GM13977 (cell line): ENCODE measurements around the gene TFB1M.

Experiments
- DNase-seq: peaks from one replicate; pipeline ENCODE4 v3.0.0; 2012; ENCODE audit warnings: low spot score
- in situ Hi-C: fragments of 300-500 bp; cut with MboI; formaldehyde crosslinking; loops from one replicate; pipeline ENCODE4 v1.12.0; 2022; ENCODE audit warnings: low sequenced_read_pairs, low pct_unique_long_range_greater_than_20kb, mixed read lengths, inconsistent platforms; ENCODE audit not compliant: unreplicated experiment
- TF ChIP-seq, protein P1 (sequence below): IDR thresholded peaks from 2 replicates; pipeline ENCODE4 v1.5.1; 2012; ENCODE audit warnings: mild to moderate bottlenecking, control low read depth; ENCODE audit not compliant: insufficient read depth; ENCODE audit errors: extremely low read depth, missing control alignments

The TFB1M gene

DNA sequence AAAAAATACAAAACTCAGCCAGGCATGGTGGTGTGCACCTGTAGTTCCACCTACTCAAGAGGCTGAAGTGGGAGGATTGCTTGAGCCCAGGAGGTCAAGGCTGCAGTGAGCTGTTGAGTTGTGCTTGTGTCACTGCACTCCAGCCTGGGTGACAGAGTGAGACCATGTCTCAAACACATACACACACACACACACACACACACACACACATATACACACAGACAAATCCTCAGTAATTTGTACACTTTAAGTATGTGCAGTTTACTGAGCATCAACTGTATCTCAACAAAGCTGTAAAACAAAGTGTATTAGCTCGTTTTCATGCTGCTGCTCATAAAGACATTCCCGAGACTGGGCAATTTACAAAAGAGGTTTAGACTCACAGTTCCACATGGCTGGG lies 7.3 kb downstream of the TFB1M start:
- DNase-seq, result no peak
- in situ Hi-C loops, result no loop called here
- TF ChIP-seq, protein P1, sequence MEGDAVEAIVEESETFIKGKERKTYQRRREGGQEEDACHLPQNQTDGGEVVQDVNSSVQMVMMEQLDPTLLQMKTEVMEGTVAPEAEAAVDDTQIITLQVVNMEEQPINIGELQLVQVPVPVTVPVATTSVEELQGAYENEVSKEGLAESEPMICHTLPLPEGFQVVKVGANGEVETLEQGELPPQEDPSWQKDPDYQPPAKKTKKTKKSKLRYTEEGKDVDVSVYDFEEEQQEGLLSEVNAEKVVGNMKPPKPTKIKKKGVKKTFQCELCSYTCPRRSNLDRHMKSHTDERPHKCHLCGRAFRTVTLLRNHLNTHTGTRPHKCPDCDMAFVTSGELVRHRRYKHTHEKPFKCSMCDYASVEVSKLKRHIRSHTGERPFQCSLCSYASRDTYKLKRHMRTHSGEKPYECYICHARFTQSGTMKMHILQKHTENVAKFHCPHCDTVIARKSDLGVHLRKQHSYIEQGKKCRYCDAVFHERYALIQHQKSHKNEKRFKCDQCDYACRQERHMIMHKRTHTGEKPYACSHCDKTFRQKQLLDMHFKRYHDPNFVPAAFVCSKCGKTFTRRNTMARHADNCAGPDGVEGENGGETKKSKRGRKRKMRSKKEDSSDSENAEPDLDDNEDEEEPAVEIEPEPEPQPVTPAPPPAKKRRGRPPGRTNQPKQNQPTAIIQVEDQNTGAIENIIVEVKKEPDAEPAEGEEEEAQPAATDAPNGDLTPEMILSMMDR, result no peak

DNA sequence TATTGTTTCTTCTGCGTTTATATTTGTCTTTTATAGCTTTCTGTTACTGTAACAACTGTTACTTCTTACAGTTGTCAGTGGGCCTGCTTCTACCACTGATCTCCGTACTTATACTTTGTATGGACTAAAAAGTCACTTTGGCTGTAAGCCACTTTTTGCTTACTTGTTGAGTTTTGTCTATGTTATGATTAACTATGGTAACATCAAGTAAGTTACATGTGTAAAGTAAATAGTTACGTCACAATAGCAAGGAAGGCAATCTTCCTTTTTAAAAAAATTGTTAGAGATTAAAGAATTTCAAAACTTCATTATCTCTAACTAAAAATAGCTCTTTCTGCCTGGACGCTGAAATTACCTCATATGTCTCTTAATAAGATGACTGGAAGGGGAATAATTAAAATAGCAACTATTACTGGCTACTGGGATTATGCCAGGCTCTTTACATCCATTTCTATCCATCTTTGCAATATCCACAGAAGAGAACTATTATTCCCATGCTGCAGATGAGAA lies 10.9 kb downstream of the TFB1M start:
- DNase-seq, result no peak
- TF ChIP-seq, protein P1, result no peak
- in situ Hi-C loops, result no loop called here

DNA sequence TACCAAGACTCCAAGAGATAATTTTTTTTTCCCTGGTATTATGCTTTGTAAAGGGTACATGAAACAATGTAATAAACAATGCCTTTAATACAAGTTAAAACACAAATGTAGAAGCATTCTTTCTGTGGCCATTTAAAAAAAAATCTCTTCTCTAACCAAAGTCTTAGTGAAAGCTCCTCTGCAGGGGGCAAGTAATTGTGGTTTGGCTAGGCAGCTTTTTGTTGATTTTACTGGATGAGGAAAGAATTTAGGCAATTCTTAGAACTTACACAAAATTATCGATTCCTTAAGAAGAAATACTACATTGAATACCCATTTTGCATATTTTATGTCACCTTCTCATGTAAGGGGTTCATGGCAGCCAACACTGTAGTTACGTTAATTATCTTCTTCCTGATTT lies 12.4 kb downstream of the TFB1M start:
- in situ Hi-C loops, result no loop called here

DNA sequence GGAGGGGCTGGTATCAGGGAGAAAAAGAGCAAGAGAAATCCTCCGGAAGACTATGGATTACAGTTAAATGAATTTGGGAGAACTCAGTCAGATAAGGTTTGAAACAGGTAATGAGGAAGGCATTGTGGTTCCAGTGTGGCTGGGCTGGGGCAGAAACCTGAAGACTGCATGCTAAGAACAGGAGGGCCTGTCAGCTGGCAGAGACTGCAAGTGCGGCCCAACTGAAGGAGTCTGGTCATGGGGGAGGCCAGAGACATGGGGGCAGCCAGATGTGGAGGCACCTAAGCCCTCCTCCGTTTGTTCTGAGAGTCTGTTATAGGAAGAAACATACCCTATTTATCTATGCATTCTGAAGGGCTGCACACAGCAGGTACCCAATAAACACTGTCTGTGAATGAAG lies 16.6 kb downstream of the TFB1M start:
- TF ChIP-seq, protein P1, result no peak
- no peak for DNase-seq
- in situ Hi-C loops, result no loop called here

More for the DNA sequence above, 12.4 kb downstream of the TFB1M start:
- no peak for DNase-seq
- TF ChIP-seq, protein P1, result no peak

DNA sequence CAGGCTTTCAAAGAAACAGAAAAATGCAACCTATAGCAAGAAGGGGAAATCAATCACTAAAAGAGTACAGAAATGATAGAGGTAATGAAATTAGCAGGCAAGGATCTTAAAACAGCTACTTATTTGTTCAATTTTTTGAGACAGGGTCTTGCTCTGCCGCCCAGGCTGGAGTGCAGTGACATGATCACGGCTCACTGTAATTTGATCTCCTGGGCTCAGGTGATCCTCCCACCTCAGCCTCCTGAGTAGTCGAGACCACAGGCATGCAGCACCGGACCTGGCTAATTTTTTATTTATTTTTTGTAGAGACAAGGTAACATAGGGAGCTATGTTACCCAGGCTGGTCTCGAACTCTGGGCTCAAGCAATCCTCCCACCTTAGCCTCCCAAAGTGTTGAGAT lies 21.6 kb downstream of the TFB1M start:
- no peak for DNase-seq
- in situ Hi-C loops, result no loop called here
- TF ChIP-seq, protein P1, result no peak

DNA sequence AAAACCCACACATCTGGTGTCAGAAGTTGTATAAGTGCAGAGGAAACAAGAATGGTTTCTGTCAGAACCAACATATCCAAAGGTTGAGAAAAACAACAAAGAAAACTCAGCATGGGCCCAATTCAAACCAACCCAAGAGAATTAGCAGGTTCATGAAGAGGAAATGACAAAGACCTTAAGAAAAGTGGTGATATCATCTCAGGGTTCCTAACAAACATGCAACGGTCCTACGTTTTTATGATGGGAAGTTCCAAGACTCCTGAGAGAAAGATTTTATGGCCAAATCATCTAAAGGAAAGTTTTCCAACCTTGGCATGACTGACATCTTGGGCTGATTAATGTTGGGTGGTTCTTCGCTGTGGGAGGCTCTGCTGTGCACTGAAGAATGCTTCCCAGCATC lies 23.0 kb downstream of the TFB1M start:
- TF ChIP-seq, protein P1, result no peak
- in situ Hi-C loops, result no loop called here

DNA sequence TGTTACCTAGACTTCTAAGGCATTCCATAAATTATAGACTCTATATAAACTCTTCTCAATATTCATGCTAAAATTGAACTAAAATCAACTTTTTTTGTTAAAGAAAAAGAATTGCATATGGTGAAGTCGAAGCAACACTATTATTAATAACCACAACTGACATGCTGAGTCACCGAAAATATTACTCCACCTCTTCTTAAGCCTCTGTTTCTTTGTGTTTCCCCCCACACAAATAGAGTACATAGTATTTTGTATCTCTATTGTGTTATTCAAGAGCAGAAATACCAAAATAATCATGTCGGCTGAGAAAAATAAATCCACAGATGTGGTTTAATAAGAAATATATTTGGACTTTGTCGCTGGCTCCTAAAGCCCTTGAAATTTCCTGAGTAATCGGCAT lies 23.8 kb downstream of the TFB1M start:
- in situ Hi-C loops, result no loop called here
- TF ChIP-seq, protein P1, result no peak
- no peak for DNase-seq

More for the DNA sequence above, 23.0 kb downstream of the TFB1M start:
- DNase-seq, result no peak
